Measurements from ENCODE around the gene SYK.

Gene SYK

GRCh38 chr9:90839183-90839728 is 37.6 kb downstream of the SYK start:
- H3K4me2 ChIP-seq (ENCODE audit: insufficient read depth, low read length) = no peak overlapping the region
- H4K20me1 ChIP-seq (ENCODE audit: insufficient read depth, low read length) = no peaks in the 10 kb centered on the region
- H3K4me3 ChIP-seq (ENCODE audit: low read depth in 1 of 2, low read length in 2 of 2) = no peak overlapping the region
- H3K9me3 ChIP-seq (ENCODE audit: insufficient read depth, low read length, severe bottlenecking) = no peaks in the 10 kb centered on the region
- H3K27ac ChIP-seq (ENCODE audit: low read length) = no peak overlapping the region
- DNase-seq = no peak
- no peak overlapping the region for H2AFZ ChIP-seq (ENCODE audit: low read depth, low read length)
- H3K36me3 ChIP-seq (ENCODE audit: insufficient read depth, low read length) = no peaks in the 10 kb centered on the region
- H3K79me2 ChIP-seq (ENCODE audit: insufficient read depth, low read length) = no peaks in the 10 kb centered on the region
- no peaks in the 10 kb centered on the region for H3K27me3 ChIP-seq (ENCODE audit: insufficient read depth, low read length, poor library complexity)
- ATAC-seq (ENCODE audit: insufficient read depth, low read depth) = no peak
- no peak for TF ChIP-seq CTCF (IDR thresholded peaks at IDR 0.05; ENCODE audit: borderline replicate concordance, extremely low read depth, low read length, poor library complexity, severe bottlenecking)
- no peak for TF ChIP-seq EZH2 (IDR thresholded peaks at IDR 0.05; ENCODE audit: borderline replicate concordance, low read depth, low read length, severe bottlenecking)
- H3K9ac ChIP-seq (ENCODE audit: low read depth, low read length) = no peak overlapping the region
- no peaks in the 10 kb centered on the region for H3K4me1 ChIP-seq (ENCODE audit: insufficient read depth, low read length)

GRCh38 chr9:90840696-90841095 is 39.1 kb downstream of the SYK start:
- ATAC-seq (ENCODE audit: insufficient read depth, low read depth) (no peak), DNase-seq (no peak)
- Histone ChIP-seq H4K20me1 (ENCODE audit: insufficient read depth, low read length) (no peaks in the 10 kb centered on the region), H3K27ac (ENCODE audit: low read length) (no peak overlapping the region), H3K27me3 (ENCODE audit: insufficient read depth, low read length, poor library complexity) (no peaks in the 10 kb centered on the region), H3K36me3 (ENCODE audit: insufficient read depth, low read length) (no peaks in the 10 kb centered on the region), H3K4me3 (ENCODE audit: low read depth in 1 of 2, low read length in 2 of 2) (no peak overlapping the region), H3K9me3 (ENCODE audit: insufficient read depth, low read length, severe bottlenecking) (no peaks in the 10 kb centered on the region), H3K79me2 (ENCODE audit: insufficient read depth, low read length) (no peaks in the 10 kb centered on the region), H3K9ac (ENCODE audit: low read depth, low read length) (no peak overlapping the region), H3K4me2 (ENCODE audit: insufficient read depth, low read length) (no peak overlapping the region), H3K4me1 (ENCODE audit: insufficient read depth, low read length) (no peaks in the 10 kb centered on the region), H2AFZ (ENCODE audit: low read depth, low read length) (no peak overlapping the region)
- TF ChIP-seq EZH2 (IDR thresholded peaks at IDR 0.05; ENCODE audit: borderline replicate concordance, low read depth, low read length, severe bottlenecking) (no peak), CTCF (IDR thresholded peaks at IDR 0.05; ENCODE audit: borderline replicate concordance, extremely low read depth, low read length, poor library complexity, severe bottlenecking) (no peak)

- Histone ChIP-seq H3K4me2 (ENCODE audit: insufficient read depth, low read length) (no peak overlapping the region), H3K9ac (ENCODE audit: low read depth, low read length) (no peak overlapping the region), H3K9me3 (ENCODE audit: insufficient read depth, low read length, severe bottlenecking) (no peaks in the 10 kb centered on the region), H3K27me3 (ENCODE audit: insufficient read depth, low read length, poor library complexity) (no peaks in the 10 kb centered on the region), H3K79me2 (ENCODE audit: insufficient read depth, low read length) (no peaks in the 10 kb centered on the region), H3K4me1 (ENCODE audit: insufficient read depth, low read length) (no peaks in the 10 kb centered on the region), H3K36me3 (ENCODE audit: insufficient read depth, low read length) (no peaks in the 10 kb centered on the region), H3K4me3 (ENCODE audit: low read depth in 1 of 2, low read length in 2 of 2) (no peak overlapping the region), H3K27ac (ENCODE audit: low read length) (no peak overlapping the region), H2AFZ (ENCODE audit: low read depth, low read length) (no peak overlapping the region), H4K20me1 (ENCODE audit: insufficient read depth, low read length) (no peaks in the 10 kb centered on the region)
- TF ChIP-seq CTCF (IDR thresholded peaks at IDR 0.05; ENCODE audit: borderline replicate concordance, extremely low read depth, low read length, poor library complexity, severe bottlenecking) = no peak
- no peak for TF ChIP-seq EZH2 (IDR thresholded peaks at IDR 0.05; ENCODE audit: borderline replicate concordance, low read depth, low read length, severe bottlenecking)
- DNase-seq = no peak
- no peak for ATAC-seq (ENCODE audit: insufficient read depth, low read depth)
Observed at GRCh38 chr9:90841213-90841612, 39.6 kb downstream of the SYK start.

- H3K79me2 ChIP-seq (ENCODE audit: insufficient read depth, low read length) = no peaks in the 10 kb centered on the region
- TF ChIP-seq EZH2 (IDR thresholded peaks at IDR 0.05; ENCODE audit: borderline replicate concordance, low read depth, low read length, severe bottlenecking) = no peak
- no peak for TF ChIP-seq CTCF (IDR thresholded peaks at IDR 0.05; ENCODE audit: borderline replicate concordance, extremely low read depth, low read length, poor library complexity, severe bottlenecking)
- no peak overlapping the region for H2AFZ ChIP-seq (ENCODE audit: low read depth, low read length)
- H4K20me1 ChIP-seq (ENCODE audit: insufficient read depth, low read length) = no peaks in the 10 kb centered on the region
- no peaks in the 10 kb centered on the region for H3K4me1 ChIP-seq (ENCODE audit: insufficient read depth, low read length)
- H3K9ac ChIP-seq (ENCODE audit: low read depth, low read length) = no peak overlapping the region
- no peaks in the 10 kb centered on the region for H3K9me3 ChIP-seq (ENCODE audit: insufficient read depth, low read length, severe bottlenecking)
- DNase-seq (no peak), ATAC-seq (ENCODE audit: insufficient read depth, low read depth) (no peak)
- no peaks in the 10 kb centered on the region for H3K27me3 ChIP-seq (ENCODE audit: insufficient read depth, low read length, poor library complexity)
- no peaks in the 10 kb centered on the region for H3K36me3 ChIP-seq (ENCODE audit: insufficient read depth, low read length)
- H3K4me3 ChIP-seq (ENCODE audit: low read depth in 1 of 2, low read length in 2 of 2) = no peak overlapping the region
- no peak overlapping the region for H3K4me2 ChIP-seq (ENCODE audit: insufficient read depth, low read length)
- no peak overlapping the region for H3K27ac ChIP-seq (ENCODE audit: low read length)
Observed at GRCh38 chr9:90841615-90842014, 40.0 kb downstream of the SYK start.

All from DND-41 (cell line).